Neuron (in vitro differentiated cells): ENCODE results near the gene EXOC6B.

Source experiments
- H2AFZ ChIP-seq: one replicate; pipeline ENCODE4 v1.6.1; 2013; ENCODE audit warnings: low read depth, mild to moderate bottlenecking, inconsistent platforms, low read length, moderate library complexity
- H3K27me3 ChIP-seq: one replicate; pipeline ENCODE4 v1.6.1; 2013; ENCODE audit warnings: low read length; ENCODE audit not compliant: insufficient read depth
- H3K36me3 ChIP-seq: one replicate; pipeline ENCODE4 v1.6.1; 2013; ENCODE audit warnings: low read length; ENCODE audit not compliant: insufficient read depth
- H3K4me1 ChIP-seq: one replicate; pipeline ENCODE4 v1.6.1; 2013; ENCODE audit warnings: low read length; ENCODE audit not compliant: insufficient read depth
- H3K4me3 ChIP-seq: 2 replicates; pipeline ENCODE4 v1.5.1; 2013; ENCODE audit warnings: mild to moderate bottlenecking, low read length, moderate library complexity
- H3K9me3 ChIP-seq: one replicate; pipeline ENCODE4 v1.6.1; 2013; ENCODE audit warnings: low read length

Gene EXOC6B

DNA sequence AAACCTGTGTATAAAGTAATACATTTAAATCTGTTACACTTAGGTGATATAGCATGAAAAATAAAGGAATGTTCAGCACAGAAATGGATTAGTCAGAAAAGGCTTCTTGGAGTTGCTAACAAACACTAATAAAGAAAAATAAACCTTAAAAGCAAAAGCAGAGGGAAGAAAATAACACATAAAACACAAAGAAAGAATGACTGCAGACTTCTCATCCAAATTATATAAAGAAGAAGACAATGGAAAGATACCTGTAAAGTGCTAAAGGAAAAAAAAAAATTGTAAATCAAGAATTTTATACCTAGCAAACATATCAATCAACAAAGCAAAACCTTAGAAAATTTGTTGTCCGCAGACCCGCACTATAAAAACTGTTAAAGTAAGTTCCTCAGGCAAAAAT lies 63.6 kb downstream of the EXOC6B start:
- Histone ChIP-seq H2AFZ (no peak overlapping the region), H3K4me3 (no peak overlapping the region), H3K4me1 (peaks cover 3% of the 10 kb centered on the region), H3K27me3 (no peaks in the 10 kb centered on the region), H3K9me3 (no peaks in the 10 kb centered on the region), H3K36me3 (no peaks in the 10 kb centered on the region)

GRCh38 chr2:72759755-72760154 lies 66.1 kb downstream of the EXOC6B start:
- Histone ChIP-seq H3K4me1 (peaks cover 4% of the 10 kb centered on the region), H3K9me3 (no peaks in the 10 kb centered on the region)

DNA sequence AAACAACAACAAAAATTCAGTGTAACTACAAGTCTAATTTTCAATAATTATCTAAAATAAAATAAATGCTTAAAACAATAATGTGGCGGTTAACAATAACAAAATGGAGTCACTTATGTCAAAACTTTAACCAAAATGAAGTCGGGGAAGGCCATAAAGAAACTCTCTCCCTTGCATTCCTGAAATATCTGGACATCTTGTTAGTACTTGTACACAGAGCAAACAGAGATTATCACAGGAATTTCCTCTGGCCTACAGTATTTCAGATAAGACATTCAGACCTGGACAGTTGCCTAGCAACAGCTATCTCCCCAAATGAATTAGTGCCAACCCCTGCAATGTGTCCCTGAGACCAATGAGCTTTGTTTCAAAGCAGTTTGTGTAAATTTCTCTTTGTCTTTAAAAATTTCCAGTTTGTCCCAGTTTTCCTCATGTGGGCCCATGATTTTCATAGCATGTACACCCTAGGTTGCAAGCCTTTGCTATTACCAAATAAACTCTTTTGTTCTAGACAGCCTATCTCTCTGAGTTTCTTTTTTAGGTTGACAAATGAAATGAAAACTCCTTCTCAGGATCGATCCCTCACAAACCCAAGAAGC lies 68.6 kb downstream of the EXOC6B start:
- Histone ChIP-seq H3K4me3 (no peak overlapping the region), H3K36me3 (no peaks in the 10 kb centered on the region), H2AFZ (no peak overlapping the region), H3K27me3 (no peaks in the 10 kb centered on the region), H3K4me1 (peaks cover 4% of the 10 kb centered on the region), H3K9me3 (no peaks in the 10 kb centered on the region)

More at GRCh38 chr2:72759755-72760154, 66.1 kb downstream of the EXOC6B start:
- Histone ChIP-seq H3K4me3 (no peak overlapping the region), H3K36me3 (no peaks in the 10 kb centered on the region), H2AFZ (no peak overlapping the region), H3K27me3 (no peaks in the 10 kb centered on the region)

GRCh38 chr2:72755647-72756423 lies 70.0 kb downstream of the EXOC6B start:
- Histone ChIP-seq H3K9me3 (no peaks in the 10 kb centered on the region), H3K4me1 (peaks cover 16% of the 10 kb centered on the region), H3K36me3 (no peaks in the 10 kb centered on the region), H2AFZ (no peak overlapping the region), H3K4me3 (no peak overlapping the region), H3K27me3 (no peaks in the 10 kb centered on the region)

DNA sequence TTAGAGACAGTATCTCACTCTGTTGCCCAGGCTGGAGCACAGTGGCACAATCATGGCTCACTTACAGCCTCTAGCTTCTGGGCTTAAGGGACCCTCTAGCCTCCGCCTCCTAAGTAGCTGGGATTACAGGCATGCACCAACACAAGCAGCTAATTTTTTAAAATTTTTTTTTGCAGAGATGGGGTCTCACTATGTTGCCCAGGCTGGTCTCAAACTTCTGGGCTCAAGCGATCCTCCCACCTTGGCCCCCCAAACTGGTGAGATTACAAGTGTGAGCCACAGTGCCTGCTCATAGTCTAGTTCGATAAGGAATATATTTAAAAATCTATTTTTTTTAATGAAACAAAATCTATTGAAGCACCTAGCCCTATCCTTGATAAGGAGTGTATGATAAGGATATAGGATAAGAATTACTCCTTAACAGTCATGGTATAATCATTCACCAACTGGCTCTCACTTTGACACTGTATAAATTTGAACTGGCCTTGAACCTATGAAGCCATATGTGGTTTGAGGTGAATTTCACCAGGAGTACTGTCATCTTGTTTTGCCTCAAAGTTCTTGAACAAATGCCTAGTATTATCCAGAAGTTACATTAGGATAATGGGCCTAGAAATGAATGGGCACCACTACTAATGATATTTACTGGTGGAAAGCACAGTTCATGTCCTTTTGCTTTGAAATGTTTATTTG lies 71.1 kb downstream of the EXOC6B start:
- no peak overlapping the region for H2AFZ ChIP-seq
- H3K27me3 ChIP-seq, result no peaks in the 10 kb centered on the region
- peaks cover 16% of the 10 kb centered on the region for H3K4me1 ChIP-seq
- H3K9me3 ChIP-seq, result no peaks in the 10 kb centered on the region
- H3K36me3 ChIP-seq, result no peaks in the 10 kb centered on the region
- no peak overlapping the region for H3K4me3 ChIP-seq

- peaks cover 12% of the 10 kb centered on the region for H3K4me1 ChIP-seq
- no peaks in the 10 kb centered on the region for H3K27me3 ChIP-seq
- no peak overlapping the region for H2AFZ ChIP-seq
- H3K4me3 ChIP-seq, result no peak overlapping the region
- H3K36me3 ChIP-seq, result no peaks in the 10 kb centered on the region
- H3K9me3 ChIP-seq, result no peaks in the 10 kb centered on the region
These were observed 74.7 kb downstream of the EXOC6B start for GRCh38 chr2:72750977-72751639.

GRCh38 chr2:72750466-72750865 lies 75.4 kb downstream of the EXOC6B start:
- Histone ChIP-seq H3K27me3 (no peaks in the 10 kb centered on the region), H3K36me3 (no peaks in the 10 kb centered on the region), H3K9me3 (no peaks in the 10 kb centered on the region), H3K4me1 (peaks cover 12% of the 10 kb centered on the region), H3K4me3 (no peak overlapping the region), H2AFZ (no peak overlapping the region)

DNA sequence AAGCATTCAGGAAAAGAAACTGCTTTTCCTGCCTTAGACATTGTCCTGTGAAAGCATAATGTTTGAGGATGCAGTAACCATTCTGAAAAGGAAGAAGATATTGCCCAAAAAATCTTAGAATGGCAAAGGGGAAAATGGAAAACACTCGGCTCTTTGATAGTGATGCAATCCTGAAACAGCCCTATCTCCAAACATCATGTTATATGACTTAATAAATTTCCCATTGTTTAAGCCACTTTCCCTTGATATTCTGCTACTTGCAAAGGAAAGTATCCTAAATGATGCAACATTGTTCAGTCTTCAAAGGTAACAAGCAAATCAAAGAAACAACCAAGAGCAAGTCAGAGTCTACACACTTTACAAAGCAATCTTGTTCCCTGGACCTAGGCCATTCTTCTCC lies 78.5 kb downstream of the EXOC6B start:
- H3K9me3 ChIP-seq, result no peaks in the 10 kb centered on the region

GRCh38 chr2:72745679-72746368 lies 80.0 kb downstream of the EXOC6B start:
- no peaks in the 10 kb centered on the region for H3K9me3 ChIP-seq
- no peaks in the 10 kb centered on the region for H3K36me3 ChIP-seq
- H3K27me3 ChIP-seq, result no peaks in the 10 kb centered on the region
- H3K4me1 ChIP-seq, result peaks cover under 1% of the 10 kb centered on the region
- H2AFZ ChIP-seq, result no peak overlapping the region
- H3K4me3 ChIP-seq, result no peak overlapping the region

More for the DNA sequence above, 78.5 kb downstream of the EXOC6B start:
- no peaks in the 10 kb centered on the region for H3K27me3 ChIP-seq
- H3K4me3 ChIP-seq, result no peak overlapping the region
- H3K4me1 ChIP-seq, result peaks cover 12% of the 10 kb centered on the region
- no peaks in the 10 kb centered on the region for H3K36me3 ChIP-seq
- no peak overlapping the region for H2AFZ ChIP-seq

- Histone ChIP-seq H3K36me3 (no peaks in the 10 kb centered on the region), H2AFZ (no peak overlapping the region), H3K4me1 (no peaks in the 10 kb centered on the region), H3K4me3 (no peak overlapping the region), H3K27me3 (no peaks in the 10 kb centered on the region), H3K9me3 (no peaks in the 10 kb centered on the region)
These were observed 81.8 kb downstream of the EXOC6B start for GRCh38 chr2:72744049-72744448.

GRCh38 chr2:72743481-72743880 lies 82.4 kb downstream of the EXOC6B start:
- H2AFZ ChIP-seq, result no peak overlapping the region
- no peaks in the 10 kb centered on the region for H3K9me3 ChIP-seq
- H3K36me3 ChIP-seq, result peaks cover under 1% of the 10 kb centered on the region
- H3K4me1 ChIP-seq, result no peaks in the 10 kb centered on the region
- no peaks in the 10 kb centered on the region for H3K27me3 ChIP-seq
- H3K4me3 ChIP-seq, result no peak overlapping the region

GRCh38 chr2:72738096-72738495 lies 87.7 kb downstream of the EXOC6B start:
- Histone ChIP-seq H3K36me3 (peaks cover 3% of the 10 kb centered on the region), H3K27me3 (no peaks in the 10 kb centered on the region), H3K9me3 (no peaks in the 10 kb centered on the region), H2AFZ (no peak overlapping the region), H3K4me3 (no peak overlapping the region), H3K4me1 (no peaks in the 10 kb centered on the region)
